Measurements from ENCODE around the gene ZNF609.

ZNF609 gene

GRCh38 chr15:64732156-64732860, 271.9 kb downstream of the ZNF609 start:
- no peak for DNase-seq (ENCODE audit: low read depth)
